Kidney (tissue), 14 donors: Measurements from ENCODE around the gene ERFL. TPM values are rescaled to one million over a fixed set of nuclear protein-coding genes. Genes with fewer than 3 reads are reported as not detected.

Experiments
- DNase-seq, 5 donors: peaks; one replicate each; pipeline ENCODE4 v3.0.0-alpha.2; 2013 to 2020
- FAIRE-seq: peaks from 2 replicates; lab custom pipeline; 2012; peaks lifted over from hg19 to GRCh38; lab: Jason Lieb, UNC
- H3K27ac ChIP-seq, 2 donors: one replicate each; pipeline ENCODE4 v1.7.0; 2013; ENCODE audit warnings: low read depth in 2 of 2, low read length in 2 of 2, inconsistent platforms in 1 of 2
- H3K27me3 ChIP-seq: one replicate; pipeline ENCODE4 v1.7.1; 2013; ENCODE audit warnings: low read length, inconsistent platforms; ENCODE audit not compliant: control insufficient read depth, insufficient read depth
- H3K36me3 ChIP-seq, 3 donors: one replicate each; pipeline versions ENCODE4 v1.7.0 to v1.7.1; 2013; ENCODE audit warnings: low read length in 3 of 3, control low read depth in 1 of 3, inconsistent platforms in 1 of 3; ENCODE audit not compliant: insufficient read depth in 3 of 3, control insufficient read depth in 2 of 3
- H3K4me1 ChIP-seq, 3 donors: one replicate each; pipeline versions ENCODE4 v1.7.0 to v1.7.1; 2013; ENCODE audit warnings: low read length in 3 of 3, inconsistent platforms in 1 of 3, low read depth in 1 of 3; ENCODE audit not compliant: control insufficient read depth in 2 of 3, insufficient read depth in 2 of 3
- H3K4me3 ChIP-seq, 3 donors: one replicate each; pipeline versions ENCODE4 v1.7.0 to v1.8.1; 2013; ENCODE audit warnings: low read length in 3 of 3, control low read depth in 1 of 3, inconsistent platforms in 1 of 3
- H3K9ac ChIP-seq, 3 donors: one replicate each; pipeline versions ENCODE4 v1.7.0 to v1.7.1; 2013; ENCODE audit warnings: low read length in 3 of 3, control low read depth in 1 of 3, inconsistent platforms in 1 of 3
- H3K9me3 ChIP-seq, 3 donors: one replicate each; pipeline versions ENCODE4 v1.7.0 to v1.7.1; 2013; ENCODE audit warnings: low read length in 3 of 3, control low read depth in 1 of 3, inconsistent platforms in 1 of 3; ENCODE audit not compliant: control insufficient read depth in 2 of 3, insufficient read depth in 1 of 3
- intact Hi-C: fragments of 100-400 bp; cut with DNase I; formaldehyde crosslinking; loops from one replicate; pipeline ENCODE4 v1.11.1; 2022
- polyA plus RNA-seq: library from polyadenylated mRNA; stranded (reverse); fragments of 350-450 nt; fragmentation: Illumina TruSeq; extraction: RNeasy Lipid Tissue Mini Kit (QIAGEN cat#74804); gene quantifications from one replicate; pipeline ENCODE4 v1.2.3, GENCODE V29; 2014; ENCODE audit warnings: low read depth, low replicate concordance; ENCODE audit not compliant: insufficient read depth
- total RNA-seq: library from RNA; stranded (reverse); fragmentation: NEBNext Ultra II Directional; extraction: Animal tissue kit (Norgen Biotek cat#: 25700); gene quantifications from one replicate; pipeline ENCODE4 v1.2.1, GENCODE V29; 2021
- TF ChIP-seq, protein P1 (sequence below): IDR thresholded peaks from 3 replicates; pipeline ENCODE4 v1.5.1; 2012; ENCODE audit warnings: mild to moderate bottlenecking, moderate library complexity, borderline replicate concordance; ENCODE audit not compliant: insufficient read depth; ENCODE audit errors: extremely low read depth
- donor health status: control.
- donor health status: control.
- donor health status: control.
- donor health status: control.
- donor health status: control.
- donor health status: DM: yes; HTN: yes; CAD: no.
- donor health status: Normal renal cell carcinoma (clear cell type).

The ERFL gene
- total and polyA plus RNA-seq, 2 donors from 2014 or later = 0.69 TPM; not detected in 1

- Histone ChIP-seq H3K27ac (no peak overlapping the region), H3K4me3 (no peak overlapping the region), H3K4me1 (no peaks in the 10 kb centered on the region), H3K9ac (no peak overlapping the region), H3K36me3 (no peaks in the 10 kb centered on the region), H3K27me3 (peaks cover 64% of the 10 kb centered on the region), H3K9me3 (peaks cover 0 to 4% (median 0%) of the 10 kb centered on the region in 3 donors)
- no peak for FAIRE-seq
- TF ChIP-seq, protein P1, sequence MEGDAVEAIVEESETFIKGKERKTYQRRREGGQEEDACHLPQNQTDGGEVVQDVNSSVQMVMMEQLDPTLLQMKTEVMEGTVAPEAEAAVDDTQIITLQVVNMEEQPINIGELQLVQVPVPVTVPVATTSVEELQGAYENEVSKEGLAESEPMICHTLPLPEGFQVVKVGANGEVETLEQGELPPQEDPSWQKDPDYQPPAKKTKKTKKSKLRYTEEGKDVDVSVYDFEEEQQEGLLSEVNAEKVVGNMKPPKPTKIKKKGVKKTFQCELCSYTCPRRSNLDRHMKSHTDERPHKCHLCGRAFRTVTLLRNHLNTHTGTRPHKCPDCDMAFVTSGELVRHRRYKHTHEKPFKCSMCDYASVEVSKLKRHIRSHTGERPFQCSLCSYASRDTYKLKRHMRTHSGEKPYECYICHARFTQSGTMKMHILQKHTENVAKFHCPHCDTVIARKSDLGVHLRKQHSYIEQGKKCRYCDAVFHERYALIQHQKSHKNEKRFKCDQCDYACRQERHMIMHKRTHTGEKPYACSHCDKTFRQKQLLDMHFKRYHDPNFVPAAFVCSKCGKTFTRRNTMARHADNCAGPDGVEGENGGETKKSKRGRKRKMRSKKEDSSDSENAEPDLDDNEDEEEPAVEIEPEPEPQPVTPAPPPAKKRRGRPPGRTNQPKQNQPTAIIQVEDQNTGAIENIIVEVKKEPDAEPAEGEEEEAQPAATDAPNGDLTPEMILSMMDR = no peak
- DNase-seq = no peak
- intact Hi-C loops = no loop called here
Observed at GRCh38 chr19:41918095-41918494, 10.2 kb downstream of the ERFL start.

DNA sequence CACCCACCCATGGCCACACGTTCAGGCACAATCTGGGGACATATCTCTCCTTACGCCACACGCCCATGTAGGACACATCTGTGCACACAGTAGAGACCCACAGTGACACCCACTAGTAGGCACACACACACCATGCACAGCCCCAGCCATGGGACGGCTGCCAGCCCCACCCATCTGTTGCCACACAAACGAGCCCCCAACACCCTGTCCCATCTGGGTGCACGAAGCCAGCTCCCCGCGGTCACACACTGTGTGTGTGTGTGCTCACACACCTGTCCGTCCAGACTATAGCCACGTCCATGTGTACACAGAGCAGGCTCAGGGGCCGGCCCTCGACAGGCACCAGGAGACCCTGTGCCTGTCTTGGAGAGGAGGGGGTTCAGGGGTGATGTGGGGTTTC, 10.6 kb downstream of the ERFL start:
- no peaks in the 10 kb centered on the region for H3K4me1 ChIP-seq
- no peak overlapping the region for H3K9ac ChIP-seq
- H3K4me3 ChIP-seq = no peak overlapping the region
- peaks cover 60% of the 10 kb centered on the region for H3K27me3 ChIP-seq
- TF ChIP-seq, protein P1 = no peak
- intact Hi-C loops = no loop called here
- no peaks in the 10 kb centered on the region for H3K36me3 ChIP-seq
- H3K9me3 ChIP-seq = peaks cover 0 to 4% (median 0%) of the 10 kb centered on the region in 3 donors
- FAIRE-seq = no peak
- no peak overlapping the region for H3K27ac ChIP-seq
- DNase-seq = peak in 1 of 5 donors; percentile 45

GRCh38 chr19:41915776-41916414, 12.4 kb downstream of the ERFL start:
- no peak for DNase-seq
- Histone ChIP-seq H3K9me3 (peaks cover 0 to 4% (median 0%) of the 10 kb centered on the region in 3 donors), H3K4me1 (no peaks in the 10 kb centered on the region), H3K9ac (no peak overlapping the region), H3K4me3 (no peak overlapping the region), H3K36me3 (no peaks in the 10 kb centered on the region), H3K27me3 (peaks cover 64% of the 10 kb centered on the region), H3K27ac (no peak overlapping the region)
- intact Hi-C loops = no loop called here
- no peak for FAIRE-seq
- TF ChIP-seq, protein P1 = no peak
